SH-SY5Y (cell line): Measurements from ENCODE around the gene GHR.

Experiments used
- GATA2 ChIP-seq: IDR thresholded peaks from 2 replicates; pipeline ENCODE4 v1.6.1; 2011; ENCODE audit warnings: mild to moderate bottlenecking, low read depth, low read length
- GATA3 ChIP-seq: IDR thresholded peaks from 2 replicates; pipeline ENCODE4 v1.6.1; 2011; ENCODE audit warnings: low read depth, mild to moderate bottlenecking, low read length, moderate library complexity

GHR gene

GRCh38 chr5:42751044-42751443 is 327.8 kb downstream of the GHR start:
- TF ChIP-seq GATA2 (no peak), GATA3 (no peak)

- TF ChIP-seq GATA3: no peak
- TF ChIP-seq GATA2: no peak
Measured at GRCh38 chr5:42753099-42753498, 329.9 kb downstream of the GHR start.

- TF ChIP-seq GATA3: no peak
Measured at GRCh38 chr5:42756606-42757601, 333.7 kb downstream of the GHR start, which contains the start of gene CCDC152. Gene CCDC152, plus strand, starts transcription at chr5:42756818. Its CDS starts 2,304 bp downstream, at chr5:42759122.

- TF ChIP-seq GATA2 (no peak), GATA3 (no peak)
Measured at GRCh38 chr5:42759456-42759855, 336.2 kb downstream of the GHR start.

GRCh38 chr5:42760426-42760825 is 337.2 kb downstream of the GHR start:
- no peak for TF ChIP-seq GATA3
- TF ChIP-seq GATA2: no peak

- TF ChIP-seq GATA2: no peak
- TF ChIP-seq GATA3: no peak
Measured at GRCh38 chr5:42761791-42762190, 338.6 kb downstream of the GHR start.

GRCh38 chr5:42767491-42768105 is 344.4 kb downstream of the GHR start:
- TF ChIP-seq GATA2 (no peak), GATA3 (no peak)

GRCh38 chr5:42768106-42768504 is 344.9 kb downstream of the GHR start:
- TF ChIP-seq GATA3: no peak
- TF ChIP-seq GATA2: no peak

GRCh38 chr5:42770003-42770402 is 346.8 kb downstream of the GHR start:
- TF ChIP-seq GATA3 (no peak), GATA2 (no peak)
